ENCODE measurements around the gene LRTM2.

DNA sequence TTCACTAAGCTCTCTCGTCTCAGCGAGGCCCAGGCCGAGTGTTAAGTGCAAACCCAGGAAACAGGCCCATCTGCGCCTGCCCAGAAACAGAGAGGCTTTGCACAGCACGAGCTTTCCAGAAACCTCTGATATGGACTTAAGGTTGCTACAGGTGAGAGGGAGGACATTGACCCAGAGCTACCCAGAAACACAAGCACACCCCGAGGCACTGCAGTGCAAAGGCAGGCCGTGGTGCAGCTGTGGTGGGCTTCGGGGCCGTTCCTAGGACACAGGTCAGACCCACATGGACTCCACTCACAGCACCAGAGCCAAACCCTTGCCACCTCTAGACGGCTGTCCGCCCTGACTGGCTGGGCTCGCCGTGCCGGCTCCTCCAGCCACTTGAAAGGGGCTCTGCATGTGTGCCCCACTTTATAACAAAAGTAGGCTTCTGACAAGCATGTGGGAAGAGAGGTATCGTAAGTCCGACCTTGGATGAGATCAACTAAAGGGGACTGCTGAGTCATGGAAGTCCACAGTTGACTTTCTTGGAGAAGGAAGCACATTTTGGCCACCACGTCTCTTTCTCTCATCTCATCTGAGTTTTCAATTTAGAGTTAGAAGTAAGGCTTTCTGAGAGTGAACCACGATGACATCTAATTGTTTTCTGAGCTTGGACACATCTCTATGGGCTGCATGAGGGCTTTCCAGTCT lies 59.9 kb downstream of the LRTM2 start:
- TF ChIP-seq POLR2AphosphoS5 (IDR thresholded peaks at IDR 0.05) = no peak
- TF ChIP-seq POLR2A (IDR thresholded peaks at IDR 0.05) = no peak
- TF ChIP-seq, protein P1, sequence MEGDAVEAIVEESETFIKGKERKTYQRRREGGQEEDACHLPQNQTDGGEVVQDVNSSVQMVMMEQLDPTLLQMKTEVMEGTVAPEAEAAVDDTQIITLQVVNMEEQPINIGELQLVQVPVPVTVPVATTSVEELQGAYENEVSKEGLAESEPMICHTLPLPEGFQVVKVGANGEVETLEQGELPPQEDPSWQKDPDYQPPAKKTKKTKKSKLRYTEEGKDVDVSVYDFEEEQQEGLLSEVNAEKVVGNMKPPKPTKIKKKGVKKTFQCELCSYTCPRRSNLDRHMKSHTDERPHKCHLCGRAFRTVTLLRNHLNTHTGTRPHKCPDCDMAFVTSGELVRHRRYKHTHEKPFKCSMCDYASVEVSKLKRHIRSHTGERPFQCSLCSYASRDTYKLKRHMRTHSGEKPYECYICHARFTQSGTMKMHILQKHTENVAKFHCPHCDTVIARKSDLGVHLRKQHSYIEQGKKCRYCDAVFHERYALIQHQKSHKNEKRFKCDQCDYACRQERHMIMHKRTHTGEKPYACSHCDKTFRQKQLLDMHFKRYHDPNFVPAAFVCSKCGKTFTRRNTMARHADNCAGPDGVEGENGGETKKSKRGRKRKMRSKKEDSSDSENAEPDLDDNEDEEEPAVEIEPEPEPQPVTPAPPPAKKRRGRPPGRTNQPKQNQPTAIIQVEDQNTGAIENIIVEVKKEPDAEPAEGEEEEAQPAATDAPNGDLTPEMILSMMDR (IDR thresholded peaks at IDR 0.05) = no peak
- TF ChIP-seq EP300 (IDR thresholded peaks at IDR 0.05; ENCODE audit: low read depth) = no peak

Measured in transverse colon (tissue), 4 donors.